RWPE2 (cell line): ENCODE measurements around the gene SMCO4.

ENCODE experiments used
- ATAC-seq: fragments of 200-7000 bp; cut with Tn5 transposase; 3 replicates; pipeline ENCODE4 v1.9.1; 2021; ENCODE audit warnings: low read depth
- DNase-seq: peaks from one replicate; pipeline ENCODE4 v3.0.0-alpha.2; 2020; ENCODE audit warnings: low spot score
- H3K27ac ChIP-seq: fragments of 450-650 bp; 2 replicates; pipeline ENCODE4 v1.5.1; 2017; ENCODE audit warnings: mild to moderate bottlenecking; ENCODE audit not compliant: poor library complexity, severe bottlenecking
- H3K27me3 ChIP-seq: fragments of 250-450 bp; sonication (Bioruptor Pico); 2 replicates; pipeline ENCODE4 v1.5.1; 2021; ENCODE audit warnings: mild to moderate bottlenecking, moderate library complexity; ENCODE audit not compliant: insufficient read depth, poor library complexity, severe bottlenecking
- H3K36me3 ChIP-seq: fragments of 250-450 bp; sonication (Bioruptor Pico); 2 replicates; pipeline ENCODE4 v1.5.1; 2020; ENCODE audit warnings: low read depth, mild to moderate bottlenecking, moderate library complexity
- H3K4me1 ChIP-seq: fragments of 250-450 bp; sonication (Bioruptor Pico); 2 replicates; pipeline ENCODE4 v1.5.1; 2021; ENCODE audit warnings: mild to moderate bottlenecking, moderate library complexity; ENCODE audit not compliant: insufficient read depth, poor library complexity, severe bottlenecking
- H3K4me3 ChIP-seq: fragments of 250-450 bp; sonication (Bioruptor Pico); 2 replicates; pipeline ENCODE4 v1.5.1; 2021; ENCODE audit warnings: mild to moderate bottlenecking, moderate library complexity; ENCODE audit not compliant: severe bottlenecking
- H3K9me3 ChIP-seq: fragments of 250-450 bp; sonication (Bioruptor Pico); 2 replicates; pipeline ENCODE4 v1.5.1; 2021; ENCODE audit warnings: mild to moderate bottlenecking, moderate library complexity; ENCODE audit not compliant: severe bottlenecking
- TF ChIP-seq, protein P1 (sequence below): fragments of 450-650 bp; IDR thresholded peaks from one replicate; pipeline ENCODE4 v1.5.1; 2017; ENCODE audit warnings: mild to moderate bottlenecking, moderate library complexity; ENCODE audit not compliant: poor library complexity, severe bottlenecking

The SMCO4 gene

DNA sequence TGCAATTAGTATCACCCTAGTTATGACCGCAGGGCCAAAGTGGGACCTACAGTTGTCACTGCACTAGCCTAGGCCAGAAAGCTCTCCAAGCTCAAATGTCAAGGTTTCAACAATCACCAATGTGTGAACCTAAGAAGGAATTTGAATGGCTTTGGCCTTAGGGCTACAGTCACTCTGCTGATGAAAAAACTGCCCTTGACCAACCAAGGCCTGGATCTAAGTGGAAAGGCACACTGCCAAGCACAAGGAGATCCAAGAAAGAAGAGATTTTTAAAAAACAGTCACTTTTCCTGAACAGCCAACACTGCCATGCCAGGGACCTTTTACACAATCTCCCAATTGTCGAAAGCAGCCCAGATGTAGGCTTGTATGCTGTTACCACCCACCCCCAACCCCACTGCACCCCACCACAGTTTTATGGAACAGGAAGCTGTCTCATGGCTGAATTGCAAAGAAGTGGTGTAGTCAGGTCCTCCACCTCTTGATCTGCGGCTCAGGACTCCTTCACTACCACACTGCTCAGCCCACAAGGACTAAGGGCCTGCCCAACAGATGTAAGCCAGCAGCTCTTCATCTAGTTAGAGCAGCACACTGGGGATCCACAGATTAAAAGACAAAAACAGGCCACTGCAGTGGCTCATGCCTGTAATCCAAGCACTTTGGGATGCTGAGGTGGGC is 32.9 kb downstream of the SMCO4 start:
- TF ChIP-seq, protein P1, sequence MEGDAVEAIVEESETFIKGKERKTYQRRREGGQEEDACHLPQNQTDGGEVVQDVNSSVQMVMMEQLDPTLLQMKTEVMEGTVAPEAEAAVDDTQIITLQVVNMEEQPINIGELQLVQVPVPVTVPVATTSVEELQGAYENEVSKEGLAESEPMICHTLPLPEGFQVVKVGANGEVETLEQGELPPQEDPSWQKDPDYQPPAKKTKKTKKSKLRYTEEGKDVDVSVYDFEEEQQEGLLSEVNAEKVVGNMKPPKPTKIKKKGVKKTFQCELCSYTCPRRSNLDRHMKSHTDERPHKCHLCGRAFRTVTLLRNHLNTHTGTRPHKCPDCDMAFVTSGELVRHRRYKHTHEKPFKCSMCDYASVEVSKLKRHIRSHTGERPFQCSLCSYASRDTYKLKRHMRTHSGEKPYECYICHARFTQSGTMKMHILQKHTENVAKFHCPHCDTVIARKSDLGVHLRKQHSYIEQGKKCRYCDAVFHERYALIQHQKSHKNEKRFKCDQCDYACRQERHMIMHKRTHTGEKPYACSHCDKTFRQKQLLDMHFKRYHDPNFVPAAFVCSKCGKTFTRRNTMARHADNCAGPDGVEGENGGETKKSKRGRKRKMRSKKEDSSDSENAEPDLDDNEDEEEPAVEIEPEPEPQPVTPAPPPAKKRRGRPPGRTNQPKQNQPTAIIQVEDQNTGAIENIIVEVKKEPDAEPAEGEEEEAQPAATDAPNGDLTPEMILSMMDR, result no peak
- Histone ChIP-seq H3K27me3 (no peaks in the 10 kb centered on the region), H3K27ac (no peak overlapping the region), H3K4me3 (no peak overlapping the region), H3K9me3 (no peaks in the 10 kb centered on the region), H3K4me1 (no peaks in the 10 kb centered on the region), H3K36me3 (no peaks in the 10 kb centered on the region)
- ATAC-seq (no peak), DNase-seq (no peak)

DNA sequence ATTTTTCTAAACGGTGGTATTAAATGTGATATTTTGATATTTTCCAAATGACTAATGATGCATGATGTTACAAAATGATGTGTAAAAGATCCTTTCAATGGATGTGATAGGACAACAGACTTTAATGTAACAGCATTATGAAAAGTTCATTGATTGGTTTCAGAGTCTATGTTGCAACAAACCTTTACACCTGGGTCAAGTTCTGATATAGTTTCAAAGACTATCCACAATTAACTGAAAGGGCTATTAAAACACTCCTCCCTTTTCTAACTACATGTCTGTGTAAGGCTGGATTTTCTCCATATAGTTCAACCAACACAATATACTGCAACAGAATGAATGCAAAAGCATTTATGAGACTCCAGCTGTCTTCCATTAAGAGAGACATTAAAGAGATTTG is 35.7 kb downstream of the SMCO4 start:
- TF ChIP-seq, protein P1, result no peak
- Histone ChIP-seq H3K9me3 (no peaks in the 10 kb centered on the region), H3K27ac (no peak overlapping the region), H3K4me3 (no peak overlapping the region), H3K36me3 (no peaks in the 10 kb centered on the region), H3K4me1 (no peaks in the 10 kb centered on the region), H3K27me3 (no peaks in the 10 kb centered on the region)
- DNase-seq (no peak), ATAC-seq (no peak)

DNA sequence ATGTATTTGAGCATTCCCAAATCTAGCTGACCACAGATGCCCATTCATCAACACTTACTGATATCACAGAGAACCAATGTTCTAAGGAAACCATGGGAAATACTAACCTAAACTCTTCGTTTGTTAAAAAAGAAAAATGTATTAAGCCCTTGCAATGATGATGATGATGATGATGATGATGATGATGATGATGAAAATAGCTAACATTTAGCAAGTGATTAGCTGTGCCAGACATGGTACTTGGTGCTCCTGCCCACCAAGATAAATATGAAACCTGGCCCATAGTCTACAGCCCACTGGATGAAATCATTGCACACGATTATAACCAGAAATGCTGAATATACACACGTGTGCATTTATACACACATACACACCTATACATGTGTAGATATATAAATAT is 37.5 kb downstream of the SMCO4 start:
- H3K9me3 ChIP-seq, result no peaks in the 10 kb centered on the region
- no peak overlapping the region for H3K4me3 ChIP-seq
- TF ChIP-seq, protein P1, result no peak
- H3K27ac ChIP-seq, result no peak overlapping the region
- no peaks in the 10 kb centered on the region for H3K27me3 ChIP-seq
- H3K4me1 ChIP-seq, result no peaks in the 10 kb centered on the region
- no peak for ATAC-seq
- no peaks in the 10 kb centered on the region for H3K36me3 ChIP-seq
- DNase-seq, result no peak

DNA sequence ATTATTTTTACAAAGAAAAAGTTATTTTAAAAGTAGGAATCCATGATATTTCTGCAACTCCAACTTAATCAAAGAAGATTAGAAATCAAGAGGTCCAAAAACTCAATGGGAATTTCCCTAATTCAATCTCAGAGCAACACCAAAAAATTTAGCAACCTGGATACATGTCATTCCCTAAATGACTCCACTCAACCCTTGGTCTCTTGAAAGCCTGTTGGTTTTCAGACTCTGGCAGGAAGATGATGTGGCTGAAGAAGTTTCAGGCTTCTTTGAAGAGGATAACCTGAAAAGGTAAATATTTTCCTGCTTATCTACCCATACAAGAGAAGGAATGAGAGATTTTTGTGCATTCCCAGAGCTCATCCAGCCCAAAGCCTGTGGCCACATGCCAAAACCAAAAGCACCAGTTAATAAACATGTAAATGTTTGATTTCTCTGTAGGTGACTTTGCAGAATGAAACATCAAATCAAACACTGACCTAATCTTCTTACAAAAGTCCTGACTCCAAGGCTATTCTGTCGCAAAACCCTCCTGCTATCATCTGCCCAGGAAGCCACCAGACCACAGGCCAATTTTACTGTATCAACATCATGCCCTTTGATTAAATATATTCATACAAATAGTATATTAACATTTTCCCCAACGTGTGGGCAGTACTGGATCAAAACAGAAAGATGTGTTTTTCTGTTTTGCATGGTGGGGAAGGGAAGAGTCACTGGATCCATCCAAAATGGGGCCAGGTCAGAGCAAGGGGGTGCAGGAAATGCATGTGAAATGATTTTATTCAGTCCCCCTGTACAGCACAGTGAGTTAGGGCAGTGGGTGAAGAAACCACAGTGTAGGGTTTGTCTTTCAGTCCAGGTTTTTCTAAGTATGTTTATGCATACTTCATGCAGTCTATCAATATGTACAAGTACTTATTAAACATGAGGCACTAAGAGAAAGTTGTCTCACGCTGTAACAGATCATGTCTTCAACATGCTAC is 38.8 kb downstream of the SMCO4 start:
- H3K9me3 ChIP-seq, result no peaks in the 10 kb centered on the region
- DNase-seq, result no peak
- no peak overlapping the region for H3K27ac ChIP-seq
- no peaks in the 10 kb centered on the region for H3K27me3 ChIP-seq
- no peak overlapping the region for H3K4me3 ChIP-seq
- ATAC-seq, result no peak
- TF ChIP-seq, protein P1, result no peak
- H3K4me1 ChIP-seq, result no peaks in the 10 kb centered on the region
- H3K36me3 ChIP-seq, result no peaks in the 10 kb centered on the region
